T-helper 17 cell (primary cell): ENCODE data around the gene LRRC37B. TPM values are rescaled to one million over a fixed set of nuclear protein-coding genes. Genes with fewer than 3 reads are reported as not detected.
"Not testable (repeated sequence)": the region's sequence is repeated elsewhere in the genome, so short reads cannot be mapped to it uniquely, and the experiment has no call there.

ENCODE experiments used
- ATAC-seq: fragments of 150-1000 bp; cut with Tn5 transposase; 2 replicates; pipeline ENCODE4 v1.10.0; 2021; ENCODE audit warnings: mild to moderate bottlenecking, moderate library complexity
- DNase-seq, 3 donors: peaks; one replicate each; pipeline versions ENCODE4 v3.0.0 to v3.0.0-alpha.2; 2020 to 2021
- H3K9me3 ChIP-seq: one replicate; pipeline ENCODE4 v1.7.0; 2013; ENCODE audit warnings: low read length, mild to moderate bottlenecking; ENCODE audit not compliant: control insufficient read depth, poor library complexity, severe bottlenecking
- H3K27ac Mint-ChIP-seq: one replicate; pipeline ENCODE4 v1.8.0; 2022; ENCODE audit warnings: mild to moderate bottlenecking, moderate library complexity, mixed read lengths
- H3K27me3 Mint-ChIP-seq: one replicate; pipeline ENCODE4 v1.8.0; 2022; ENCODE audit warnings: mixed read lengths
- H3K36me3 Mint-ChIP-seq: one replicate; pipeline ENCODE4 v1.8.0; 2022; ENCODE audit warnings: low read depth, mixed read lengths
- H3K4me1 Mint-ChIP-seq: one replicate; pipeline ENCODE4 v1.8.0; 2022; ENCODE audit warnings: mild to moderate bottlenecking, mixed read lengths
- H3K4me3 Mint-ChIP-seq: one replicate; pipeline ENCODE4 v1.8.0; 2022; ENCODE audit warnings: mild to moderate bottlenecking, moderate library complexity, mixed read lengths
- total RNA-seq, 4 donors: library from RNA in 2 of 4; stranded (reverse) in 2 of 4; gene quantifications; one replicate each; pipeline ENCODE4 v1.2.3 and lab custom pipeline; 2022 to 2026

Gene LRRC37B
- total RNA-seq, 2 donors from 2014 or later: 90.1 to 99.0 TPM

GRCh38 chr17:32056500-32056899 is 49.3 kb downstream of the LRRC37B start:
- not testable (repeated sequence) for ATAC-seq, H3K27ac Mint-ChIP-seq, H3K9me3 ChIP-seq, H3K4me1 Mint-ChIP-seq, H3K36me3 Mint-ChIP-seq, DNase-seq, H3K4me3 Mint-ChIP-seq, H3K27me3 Mint-ChIP-seq

- not testable (repeated sequence) for DNase-seq, H3K36me3 Mint-ChIP-seq, H3K4me1 Mint-ChIP-seq, ATAC-seq, H3K27me3 Mint-ChIP-seq, H3K9me3 ChIP-seq, H3K4me3 Mint-ChIP-seq, H3K27ac Mint-ChIP-seq
Observed at GRCh38 chr17:32057460-32058105, 50.4 kb downstream of the LRRC37B start.

GRCh38 chr17:32060695-32061094 is 53.5 kb downstream of the LRRC37B start:
- not testable (repeated sequence) for H3K9me3 ChIP-seq, H3K27ac Mint-ChIP-seq, H3K4me3 Mint-ChIP-seq, H3K36me3 Mint-ChIP-seq, H3K27me3 Mint-ChIP-seq, DNase-seq, H3K4me1 Mint-ChIP-seq
- ATAC-seq: peak; percentile 92

GRCh38 chr17:32061840-32062239 is 54.7 kb downstream of the LRRC37B start:
- not testable (repeated sequence) for H3K27ac Mint-ChIP-seq, H3K4me1 Mint-ChIP-seq, ATAC-seq, H3K36me3 Mint-ChIP-seq, H3K27me3 Mint-ChIP-seq, H3K9me3 ChIP-seq, DNase-seq
- H3K4me3 Mint-ChIP-seq: peak overlapping the region; percentile 62

- not testable (repeated sequence) for H3K27me3 Mint-ChIP-seq, H3K27ac Mint-ChIP-seq, H3K4me1 Mint-ChIP-seq, H3K36me3 Mint-ChIP-seq, ATAC-seq, DNase-seq, H3K9me3 ChIP-seq, H3K4me3 Mint-ChIP-seq
Observed at GRCh38 chr17:32064091-32064490, 56.9 kb downstream of the LRRC37B start.

- H3K27ac Mint-ChIP-seq, DNase-seq: not testable (repeated sequence)
Observed at GRCh38 chr17:32066123-32066680, 59.0 kb downstream of the LRRC37B start.

GRCh38 chr17:32066863-32067642 is 59.9 kb downstream of the LRRC37B start:
- H3K4me1 Mint-ChIP-seq, H3K36me3 Mint-ChIP-seq, H3K9me3 ChIP-seq, H3K27ac Mint-ChIP-seq, H3K27me3 Mint-ChIP-seq: not testable (repeated sequence)
- DNase-seq: peak; percentile 35 to 55 (median 37)
- H3K4me3 Mint-ChIP-seq: peak overlapping the region; percentile 52
- ATAC-seq: peak; percentile 99

More at GRCh38 chr17:32066123-32066680, 59.0 kb downstream of the LRRC37B start:
- not testable (repeated sequence) for H3K27me3 Mint-ChIP-seq, H3K4me1 Mint-ChIP-seq, H3K4me3 Mint-ChIP-seq, H3K36me3 Mint-ChIP-seq, ATAC-seq, H3K9me3 ChIP-seq

- not testable (repeated sequence) for H3K36me3 Mint-ChIP-seq, H3K4me1 Mint-ChIP-seq, DNase-seq, H3K9me3 ChIP-seq, H3K4me3 Mint-ChIP-seq, H3K27ac Mint-ChIP-seq, H3K27me3 Mint-ChIP-seq, ATAC-seq
Observed at GRCh38 chr17:32069067-32069466, 61.9 kb downstream of the LRRC37B start.

GRCh38 chr17:32071961-32072360 is 64.8 kb downstream of the LRRC37B start:
- H3K27ac Mint-ChIP-seq, H3K4me3 Mint-ChIP-seq, H3K9me3 ChIP-seq, H3K36me3 Mint-ChIP-seq, DNase-seq, H3K27me3 Mint-ChIP-seq, H3K4me1 Mint-ChIP-seq: not testable (repeated sequence)
- peak; percentile 55 for ATAC-seq

GRCh38 chr17:32073131-32073530 is 65.9 kb downstream of the LRRC37B start:
- ATAC-seq, H3K9me3 ChIP-seq, H3K36me3 Mint-ChIP-seq, H3K4me1 Mint-ChIP-seq, H3K27me3 Mint-ChIP-seq, H3K4me3 Mint-ChIP-seq, DNase-seq, H3K27ac Mint-ChIP-seq: not testable (repeated sequence)

- H3K9me3 ChIP-seq, H3K36me3 Mint-ChIP-seq, H3K27me3 Mint-ChIP-seq, H3K4me1 Mint-ChIP-seq: not testable (repeated sequence)
- peak overlapping the region; percentile 82 for H3K27ac Mint-ChIP-seq
- DNase-seq (peak; percentile 47 to 66 (median 47)), ATAC-seq (peak; percentile 95)
- H3K4me3 Mint-ChIP-seq: peak overlapping the region; percentile 77
Observed at GRCh38 chr17:32079753-32080152, 72.6 kb downstream of the LRRC37B start.

- H3K9me3 ChIP-seq, H3K27me3 Mint-ChIP-seq, H3K4me1 Mint-ChIP-seq, ATAC-seq, H3K36me3 Mint-ChIP-seq, H3K27ac Mint-ChIP-seq, DNase-seq: not testable (repeated sequence)
- peak overlapping the region; percentile 49 for H3K4me3 Mint-ChIP-seq
Observed at GRCh38 chr17:32083550-32083979, 76.4 kb downstream of the LRRC37B start.

- H3K4me3 Mint-ChIP-seq: peak overlapping the region; percentile 25
- H3K4me1 Mint-ChIP-seq: not testable (repeated sequence)
Observed at GRCh38 chr17:32084003-32084941, 77.1 kb downstream of the LRRC37B start.

More at GRCh38 chr17:32084003-32084941, 77.1 kb downstream of the LRRC37B start:
- not testable (repeated sequence) for DNase-seq, H3K27me3 Mint-ChIP-seq, H3K36me3 Mint-ChIP-seq, H3K27ac Mint-ChIP-seq, H3K9me3 ChIP-seq
- ATAC-seq: peak; percentile 29
